Astrocyte of the cerebellum (primary cell): ENCODE results near the gene CAPN9.

Experiments
- DNase-seq: peaks from one replicate; pipeline ENCODE4 v3.0.0-alpha.2; 2011; ENCODE audit warnings: low read depth
- H3K4me3 ChIP-seq: 2 replicates; pipeline ENCODE4 v1.5.1; 2011; ENCODE audit warnings: mild to moderate bottlenecking, low read depth, low read length, moderate library complexity
- CTCF ChIP-seq: IDR thresholded peaks from 2 replicates; pipeline ENCODE4 v1.5.1; 2012; ENCODE audit warnings: low read length, low read depth, moderate library complexity, mild to moderate bottlenecking; ENCODE audit errors: missing control alignments
- in situ Hi-C: cut with HindIII; loops from 2 replicates; pipeline ENCODE4 v1.10.0; 2017; ENCODE audit warnings: low sequenced_read_pairs

CAPN9 gene

GRCh38 chr1:230825761-230826160 is 78.6 kb downstream of the CAPN9 start:
- DNase-seq, result no peak
- in situ Hi-C loops, result no loop called here
- H3K4me3 ChIP-seq, result no peak overlapping the region
- TF ChIP-seq CTCF, result no peak

GRCh38 chr1:230826166-230826875 is 79.1 kb downstream of the CAPN9 start:
- TF ChIP-seq CTCF, result no peak
- no peak overlapping the region for H3K4me3 ChIP-seq
- no peak for DNase-seq
- in situ Hi-C loops, result no loop called here

GRCh38 chr1:230827081-230827681 is 80.0 kb downstream of the CAPN9 start:
- TF ChIP-seq CTCF, result no peak
- no peak overlapping the region for H3K4me3 ChIP-seq
- in situ Hi-C loops, result no loop called here
- no peak for DNase-seq

GRCh38 chr1:230827801-230828200 is 80.6 kb downstream of the CAPN9 start:
- no peak for TF ChIP-seq CTCF
- no peak for DNase-seq
- in situ Hi-C loops, result no loop called here

GRCh38 chr1:230828421-230828820 is 81.2 kb downstream of the CAPN9 start:
- in situ Hi-C loops, result no loop called here
- no peak overlapping the region for H3K4me3 ChIP-seq
- no peak for TF ChIP-seq CTCF
- no peak for DNase-seq

More at GRCh38 chr1:230827801-230828200, 80.6 kb downstream of the CAPN9 start:
- H3K4me3 ChIP-seq, result no peak overlapping the region

GRCh38 chr1:230831771-230832170 is 84.6 kb downstream of the CAPN9 start:
- in situ Hi-C loops, result no loop called here

More at GRCh38 chr1:230831771-230832170, 84.6 kb downstream of the CAPN9 start:
- H3K4me3 ChIP-seq, result no peak overlapping the region
- TF ChIP-seq CTCF, result no peak
- no peak for DNase-seq
